Activated CD8-positive, alpha-beta memory T cell treated with anti-CD3 and anti-CD28 coated beads for 48 hours (primary cell): ENCODE results near the gene PRR14.

ENCODE experiments used
- DNase-seq, 3 experiments: peaks; one replicate each; pipeline ENCODE4 v3.0.0-alpha.2; 2020; ENCODE audit warnings: low read depth in 2 of 3, low spot score in 2 of 3

Gene PRR14

DNA sequence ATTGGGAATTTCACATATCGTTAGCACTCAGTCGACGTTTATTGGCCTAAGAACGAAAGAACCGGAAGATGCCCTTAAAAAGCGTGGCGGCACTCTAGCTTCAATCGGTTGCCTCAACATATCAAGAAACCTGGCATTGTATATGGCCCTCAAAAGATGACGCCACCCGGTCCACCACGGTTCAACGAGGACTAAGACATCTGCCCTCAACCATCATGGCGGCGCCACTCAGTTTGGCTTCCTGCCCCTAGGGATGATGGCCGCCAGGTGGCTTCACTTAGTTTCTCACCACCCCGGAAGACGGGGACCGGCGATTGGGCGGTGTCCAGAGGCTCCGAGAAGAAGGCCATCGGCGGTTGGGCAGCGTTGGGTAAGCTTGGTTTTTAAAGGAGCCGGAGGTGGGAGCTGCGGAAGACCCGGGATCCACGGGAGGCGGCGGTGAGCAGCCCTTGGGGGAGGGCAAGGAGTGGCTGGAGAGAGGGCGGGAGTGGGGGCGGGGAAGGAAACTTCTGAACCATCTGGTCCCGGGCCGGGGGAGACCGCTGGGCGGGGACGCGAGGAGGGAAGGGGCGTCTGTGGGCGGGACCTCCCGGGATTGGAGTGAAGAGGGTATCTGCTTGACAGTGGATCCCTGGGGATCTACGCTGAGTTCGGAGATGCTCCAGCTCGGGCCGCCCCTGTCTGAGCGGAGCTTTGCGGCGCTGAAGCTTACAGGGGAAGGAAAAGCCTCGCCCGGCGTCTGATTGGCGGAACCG, at the start of gene PRR14:
Gene PRR14, plus strand, starts transcription at position 592 of the 755 bp plus-strand sequence. CDS start 686 bp downstream, outside the sequence.
- peak; percentile 90 to 98 (median 90) for DNase-seq

- no peak for DNase-seq
Observed at GRCh38 chr16:30601966-30602365, 48.8 kb upstream of the PRR14 start.

- no peak for DNase-seq
Observed at GRCh38 chr16:30602616-30603277, 48.0 kb upstream of the PRR14 start.

- no peak for DNase-seq
Observed at GRCh38 chr16:30603945-30604315, 46.8 kb upstream of the PRR14 start.

- DNase-seq = no peak
Observed at GRCh38 chr16:30604316-30604947, 46.3 kb upstream of the PRR14 start.

- no peak for DNase-seq
Observed at GRCh38 chr16:30605158-30605557, 45.6 kb upstream of the PRR14 start.

GRCh38 chr16:30606004-30606403, 44.8 kb upstream of the PRR14 start:
- DNase-seq = no peak

DNA sequence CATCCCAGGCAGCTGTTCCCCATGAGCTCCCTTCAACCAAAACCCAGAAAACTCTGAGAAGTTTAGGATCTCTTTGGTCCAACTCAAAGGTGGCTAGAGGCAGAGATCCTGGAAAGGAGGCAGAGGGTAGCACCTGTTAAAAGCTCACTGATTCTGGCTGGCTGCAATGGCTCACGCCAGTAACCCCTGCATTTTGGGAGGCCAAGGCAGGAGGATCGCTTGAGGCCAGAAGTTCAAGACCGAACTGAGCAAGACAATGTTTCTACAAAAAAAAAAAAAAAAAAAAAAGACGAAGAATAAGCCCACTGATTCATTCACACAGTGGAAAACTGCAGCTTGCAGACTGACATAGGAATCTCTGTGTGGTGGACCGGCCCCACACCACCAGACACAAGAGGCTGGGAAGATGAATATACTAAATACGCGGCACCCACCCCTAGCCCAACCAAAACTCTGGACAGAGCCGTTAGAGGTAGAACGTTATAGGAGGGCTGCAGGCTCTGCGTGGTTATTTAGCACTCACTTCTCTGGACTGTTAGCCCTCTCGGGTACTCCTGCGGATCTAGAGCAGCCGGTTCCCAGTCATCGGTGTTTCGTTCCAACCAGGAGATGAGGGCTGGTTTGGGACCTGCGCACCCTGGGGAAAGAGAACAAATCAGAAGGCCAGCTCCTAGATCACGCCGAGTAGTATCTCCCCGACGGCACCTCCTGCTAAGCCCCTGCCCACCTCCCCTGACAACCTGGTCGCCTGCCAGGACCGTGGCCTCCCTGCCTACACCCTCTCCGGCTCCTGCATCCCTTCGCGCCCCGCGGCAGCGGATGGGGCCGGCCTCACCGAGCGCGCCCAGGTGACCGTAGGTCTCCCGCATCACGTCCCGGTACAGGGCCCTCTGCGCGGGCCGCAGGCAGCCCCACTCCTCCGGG, 41.5 kb upstream of the PRR14 start:
- peak in 2 of 3 experiments; percentile 16 to 43 for DNase-seq

DNA sequence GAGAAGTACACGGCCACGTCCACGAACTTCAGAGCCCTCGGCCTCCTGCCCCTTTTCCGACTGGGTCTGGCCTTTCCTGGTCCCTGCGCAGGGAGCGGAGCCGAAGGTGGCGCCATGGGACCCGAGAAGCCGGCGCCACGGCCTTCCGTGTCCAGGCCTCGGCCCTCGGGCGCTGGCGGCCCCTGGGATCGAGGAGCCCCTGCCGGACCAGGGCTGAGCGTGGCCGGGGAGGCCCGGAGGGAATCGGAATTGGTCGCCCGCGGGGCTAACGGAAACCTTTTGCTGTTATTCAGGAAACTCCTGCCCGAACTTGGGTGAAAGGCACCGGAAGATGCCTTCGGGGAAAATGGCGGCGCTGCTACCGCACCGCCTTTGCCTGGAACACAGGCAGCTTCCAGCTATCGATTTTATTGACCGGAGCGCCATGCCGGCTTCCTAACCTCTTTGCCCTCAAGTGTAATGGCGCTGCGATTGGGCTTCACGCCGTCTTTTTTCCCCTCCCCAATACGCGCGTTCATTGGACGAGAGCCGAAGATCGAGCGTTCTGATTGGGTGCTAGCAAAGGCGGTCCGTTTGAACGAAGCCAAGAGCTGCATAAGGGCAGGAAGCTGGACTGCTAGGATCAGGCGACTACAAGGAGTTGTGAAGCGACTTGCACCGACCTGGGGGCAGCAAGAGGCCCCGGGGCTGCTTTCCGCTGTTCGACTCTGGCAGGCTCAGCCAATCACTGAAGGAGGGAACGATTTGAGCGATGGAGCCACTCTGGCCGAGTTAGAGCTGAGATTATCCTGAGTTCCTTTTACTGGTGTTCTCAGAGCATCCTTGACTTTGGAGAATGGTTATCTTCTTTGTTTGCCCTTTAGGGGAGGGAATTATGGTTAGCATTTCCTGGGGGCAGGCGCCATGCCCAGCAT, 40.6 kb upstream of the PRR14 start, which contains the start of gene ZNF689:
Gene ZNF689, minus strand, starts transcription at position 464 of the 914 bp plus-strand sequence. Its CDS starts 348 bp downstream, at position 116.
- DNase-seq = peak; percentile 84 to 95 (median 93)

- peak; percentile 58 to 84 (median 59) for DNase-seq
Observed at GRCh38 chr16:30615358-30616091, 35.2 kb upstream of the PRR14 start.

DNA sequence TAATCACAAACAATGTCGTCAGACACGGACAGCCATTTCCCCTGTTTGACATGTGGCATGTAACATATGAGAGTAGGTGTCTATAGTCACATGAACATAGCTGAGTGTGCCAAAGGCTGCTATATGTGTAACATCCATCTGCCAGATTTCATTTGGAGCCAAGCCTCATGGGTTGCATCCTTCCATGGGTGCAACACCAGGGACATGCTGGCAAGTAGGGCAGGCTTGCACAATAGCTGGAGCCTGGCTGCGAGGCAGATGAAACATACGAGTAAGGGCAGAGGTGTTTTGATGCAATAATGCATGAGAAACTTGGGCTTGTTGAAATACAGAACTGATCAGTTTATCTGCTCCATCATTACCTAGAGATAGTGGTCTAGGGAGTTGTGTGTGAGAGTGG, 31.6 kb upstream of the PRR14 start:
- DNase-seq = no peak

DNA sequence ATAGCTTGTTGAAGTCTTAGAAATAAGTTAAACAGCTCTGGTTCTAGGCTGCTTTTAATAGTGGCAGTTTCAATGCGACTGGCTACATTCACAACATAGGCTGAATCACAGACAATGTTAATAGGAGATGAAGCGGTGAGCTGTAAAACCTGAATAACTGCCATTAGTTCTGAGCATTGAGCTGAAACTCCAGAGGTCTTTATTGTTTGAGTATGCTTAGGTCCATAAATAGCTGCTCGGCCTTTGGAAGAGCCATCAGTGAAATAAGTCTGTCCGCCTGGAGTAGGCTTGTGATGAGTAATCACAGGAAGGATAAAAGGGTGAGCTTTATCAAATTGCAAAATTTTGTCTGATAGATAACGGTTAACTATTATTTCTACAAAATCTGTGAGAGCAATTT, 31.1 kb upstream of the PRR14 start:
- DNase-seq = no peak

GRCh38 chr16:30620169-30620568, 30.6 kb upstream of the PRR14 start:
- DNase-seq = no peak

DNA sequence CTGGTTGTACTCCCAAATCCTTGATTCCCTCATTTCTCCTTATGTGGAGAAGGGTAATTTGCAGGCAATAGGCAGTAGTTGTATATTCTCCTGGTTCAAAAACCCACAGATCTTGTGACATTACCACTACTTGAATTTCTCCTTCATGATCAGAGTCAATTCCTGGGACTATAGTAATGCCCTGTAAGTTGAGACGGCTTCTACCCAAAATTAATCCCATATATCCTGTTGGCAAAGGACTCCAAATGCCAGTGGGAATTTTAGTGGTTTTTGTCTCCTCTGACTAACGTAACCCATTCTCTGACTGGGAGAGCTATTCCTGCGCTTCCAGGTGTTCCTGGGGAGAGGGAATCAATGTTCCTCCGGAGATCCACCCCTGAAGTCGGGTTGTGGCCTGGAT, 29.0 kb upstream of the PRR14 start:
- DNase-seq = no peak

DNA sequence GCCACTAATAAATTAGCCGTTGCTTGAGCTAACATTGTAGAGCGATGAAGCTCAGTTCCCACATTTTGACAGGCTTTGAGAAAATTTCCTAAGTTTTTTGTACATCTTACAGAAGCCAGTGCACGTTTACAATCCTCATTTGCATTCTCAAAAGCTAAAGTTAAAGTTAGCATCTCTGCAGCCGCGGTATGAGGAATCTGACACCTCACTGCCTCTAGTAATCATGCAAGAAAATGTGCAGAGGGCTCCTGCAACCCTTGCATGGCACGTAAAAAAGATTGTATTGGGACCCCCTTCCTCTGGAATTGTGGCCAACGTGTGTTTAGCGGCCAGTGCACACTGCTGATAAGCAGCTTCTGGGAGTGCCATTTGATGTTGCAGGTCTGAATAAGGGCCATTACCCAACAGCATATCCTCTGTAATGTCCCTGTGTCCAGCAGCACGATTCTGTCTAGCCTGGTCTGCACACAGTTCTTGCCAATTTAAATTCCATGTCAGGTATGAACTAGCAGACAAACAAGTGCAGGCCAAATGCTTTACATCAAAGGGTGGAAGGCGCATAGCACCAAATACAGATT, 28.2 kb upstream of the PRR14 start:
- DNase-seq = no peak

DNA sequence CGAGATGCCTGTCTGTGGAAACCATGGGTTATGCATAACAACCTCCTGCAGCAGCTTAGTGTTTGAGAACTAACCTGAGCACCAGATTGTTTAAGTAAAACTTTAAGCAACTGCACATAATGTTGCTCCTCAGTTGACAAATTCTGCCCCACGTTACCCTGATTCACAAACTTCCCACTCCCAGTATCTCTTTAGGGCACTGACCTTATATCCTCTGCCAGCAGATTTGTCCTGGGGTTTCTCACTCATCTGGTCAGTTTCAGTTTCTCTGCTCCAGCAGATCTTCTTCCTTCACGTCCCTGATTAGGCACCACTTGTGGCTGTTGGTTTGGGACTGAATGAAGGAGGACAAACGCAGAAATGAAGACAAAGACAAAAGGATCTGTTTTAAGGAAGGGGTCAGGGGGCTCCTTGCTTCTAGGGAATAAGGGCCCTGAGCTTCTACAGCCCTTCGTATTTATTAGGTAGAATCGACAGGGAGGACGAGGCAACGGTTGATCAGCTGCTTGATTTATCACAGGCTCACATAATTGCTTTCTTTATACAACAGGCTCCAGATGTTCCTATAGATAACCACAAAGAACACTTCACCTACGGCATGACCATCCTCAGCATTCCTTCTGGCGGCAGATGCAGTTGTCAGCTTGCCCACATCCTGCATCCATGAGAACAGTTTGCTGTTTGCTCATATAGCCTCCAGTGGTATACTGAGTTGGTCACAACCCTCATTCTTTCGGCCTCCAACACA, 27.1 kb upstream of the PRR14 start:
- no peak for DNase-seq

- DNase-seq = no peak
Observed at GRCh38 chr16:30626236-30626635, 24.5 kb upstream of the PRR14 start.
